Activated CD8-positive, alpha-beta T cell treated with anti-CD3 and anti-CD28 coated beads for 36 hours (primary cell): Measurements from ENCODE around the gene SORT1. TPM values are rescaled to one million over a fixed set of nuclear protein-coding genes. Genes with fewer than 3 reads are reported as not detected.
"Not testable (repeated sequence)": the region's sequence is repeated elsewhere in the genome, so short reads cannot be mapped to it uniquely, and the experiment has no call there.

Experiments used
- ATAC-seq: fragments of 200-7000 bp; cut with Tn5 transposase; one replicate; pipeline ENCODE4 v1.10.0; 2021; ENCODE audit warnings: mild to moderate bottlenecking, moderate library complexity
- CTCF ChIA-PET: fragments of 350-600 bp; sonication (Branson Sonifier 250); formaldehyde crosslinking; loops from one replicate; lab custom pipeline; 2021; ENCODE audit warnings: antibody characterized with exemption; lab: Charles Lee
- POLR2A ChIA-PET: fragments of 350-600 bp; sonication (Branson Sonifier 250); formaldehyde crosslinking; loops from one replicate; lab custom pipeline; 2021; ENCODE audit warnings: antibody characterized with exemption; lab: Charles Lee
- DNase-seq: peaks from one replicate; pipeline ENCODE4 v3.0.0-alpha.2; 2020
- H3K27ac Mint-ChIP-seq: one replicate; pipeline ENCODE4 v1.8.0; 2021; ENCODE audit warnings: mild to moderate bottlenecking, mixed read lengths
- H3K27me3 Mint-ChIP-seq: one replicate; pipeline ENCODE4 v1.8.0; 2021; ENCODE audit warnings: mixed read lengths
- H3K36me3 Mint-ChIP-seq: one replicate; pipeline ENCODE4 v1.8.0; 2021; ENCODE audit warnings: low read depth, mixed read lengths
- H3K4me1 Mint-ChIP-seq: one replicate; pipeline ENCODE4 v1.8.0; 2021; ENCODE audit warnings: low read depth, mixed read lengths
- H3K4me3 Mint-ChIP-seq: one replicate; pipeline ENCODE4 v1.8.0; 2021; ENCODE audit warnings: mild to moderate bottlenecking, moderate library complexity, mixed read lengths
- H3K9me3 Mint-ChIP-seq: one replicate; pipeline ENCODE4 v1.8.0; 2021; ENCODE audit warnings: mixed read lengths
- intact Hi-C: fragments of 100-400 bp; cut with micrococcal nuclease; formaldehyde crosslinking; loops from one replicate; pipeline ENCODE4 v1.10.0; 2022
- total RNA-seq, 2 experiments: library from RNA; stranded (reverse); gene quantifications; one replicate each; pipeline ENCODE4 v1.2.3, GENCODE V29; 2021
- TF ChIP-seq, protein P1 (sequence below): fragments of 200-600 bp; IDR thresholded peaks from one replicate; pipeline ENCODE4 v1.8.0; 2022; ENCODE audit warnings: antibody characterized with exemption, mild to moderate bottlenecking

The SORT1 gene
- total RNA-seq, 2 experiments from 2014 or later: 2.5 to 3.2 TPM

DNA sequence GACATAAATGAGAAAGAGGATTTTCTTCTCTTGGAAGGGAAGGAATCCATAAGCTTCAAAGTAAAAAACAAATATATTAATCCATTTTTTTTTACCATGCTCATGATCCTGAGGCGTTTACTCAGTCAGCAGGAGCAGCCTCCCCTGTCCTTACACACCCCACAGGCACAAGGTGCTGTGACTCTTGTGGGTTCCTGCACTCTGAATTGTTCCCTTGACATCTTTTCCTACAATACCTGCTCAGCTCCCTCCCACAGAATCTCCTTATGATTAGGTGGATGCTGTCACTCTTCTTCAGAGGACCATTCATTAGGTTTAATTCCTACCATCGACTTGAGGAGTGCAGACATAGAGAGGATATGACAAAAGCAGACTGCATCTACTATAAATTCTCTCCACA, 104.7 kb downstream of the SORT1 start:
- ATAC-seq: no peak
- DNase-seq: no peak
- TF ChIP-seq, protein P1, sequence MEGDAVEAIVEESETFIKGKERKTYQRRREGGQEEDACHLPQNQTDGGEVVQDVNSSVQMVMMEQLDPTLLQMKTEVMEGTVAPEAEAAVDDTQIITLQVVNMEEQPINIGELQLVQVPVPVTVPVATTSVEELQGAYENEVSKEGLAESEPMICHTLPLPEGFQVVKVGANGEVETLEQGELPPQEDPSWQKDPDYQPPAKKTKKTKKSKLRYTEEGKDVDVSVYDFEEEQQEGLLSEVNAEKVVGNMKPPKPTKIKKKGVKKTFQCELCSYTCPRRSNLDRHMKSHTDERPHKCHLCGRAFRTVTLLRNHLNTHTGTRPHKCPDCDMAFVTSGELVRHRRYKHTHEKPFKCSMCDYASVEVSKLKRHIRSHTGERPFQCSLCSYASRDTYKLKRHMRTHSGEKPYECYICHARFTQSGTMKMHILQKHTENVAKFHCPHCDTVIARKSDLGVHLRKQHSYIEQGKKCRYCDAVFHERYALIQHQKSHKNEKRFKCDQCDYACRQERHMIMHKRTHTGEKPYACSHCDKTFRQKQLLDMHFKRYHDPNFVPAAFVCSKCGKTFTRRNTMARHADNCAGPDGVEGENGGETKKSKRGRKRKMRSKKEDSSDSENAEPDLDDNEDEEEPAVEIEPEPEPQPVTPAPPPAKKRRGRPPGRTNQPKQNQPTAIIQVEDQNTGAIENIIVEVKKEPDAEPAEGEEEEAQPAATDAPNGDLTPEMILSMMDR: no peak
- H3K9me3 Mint-ChIP-seq: no peaks in the 10 kb centered on the region
- no peak overlapping the region for H3K4me3 Mint-ChIP-seq
- no peak overlapping the region for H3K27ac Mint-ChIP-seq
- intact Hi-C loops: no loop called here
- CTCF ChIA-PET: interaction anchor here (1.0 to 1.8 kb wide), 3 partner anchors 10 to 16 kb away, joined by 3 to 8 read pairs (median 5); partner anchors contain the start of gene PSRC1
- H3K4me1 Mint-ChIP-seq: no peaks in the 10 kb centered on the region
- peaks cover 3% of the 10 kb centered on the region for H3K27me3 Mint-ChIP-seq
- no peaks in the 10 kb centered on the region for H3K36me3 Mint-ChIP-seq
- POLR2A ChIA-PET: no interaction called here

DNA sequence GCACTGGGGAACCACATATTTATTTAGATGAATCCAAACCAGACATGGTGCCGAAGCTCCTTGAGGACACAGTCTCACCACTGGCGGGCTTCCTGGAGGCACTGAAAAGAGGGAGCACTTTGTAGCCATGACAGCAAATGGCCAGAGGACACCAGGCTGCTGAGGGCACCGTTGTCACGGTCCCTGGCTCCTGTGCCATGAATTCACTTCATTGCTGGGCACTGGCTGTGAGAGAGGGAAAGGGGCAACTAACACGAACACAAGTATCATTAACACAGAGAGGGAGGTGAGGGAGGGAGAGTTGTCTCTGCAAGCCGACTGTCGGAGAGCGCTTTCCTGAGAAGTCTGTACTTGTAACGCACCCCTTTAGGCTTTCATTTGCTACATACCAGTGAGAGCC, 105.4 kb downstream of the SORT1 start:
- ATAC-seq (no peak), DNase-seq (no peak)
- Mint-ChIP-seq H3K4me3 (no peak overlapping the region), H3K27me3 (peaks cover 3% of the 10 kb centered on the region), H3K9me3 (no peaks in the 10 kb centered on the region), H3K36me3 (no peaks in the 10 kb centered on the region), H3K27ac (no peak overlapping the region), H3K4me1 (no peaks in the 10 kb centered on the region)
- ChIA-PET CTCF (interaction anchor here (1.0 to 1.8 kb wide), 3 partner anchors 9 to 16 kb away, joined by 3 to 8 read pairs (median 5); partner anchors contain the start of gene PSRC1), POLR2A (no interaction called here)
- TF ChIP-seq, protein P1: no peak
- intact Hi-C loops: no loop called here

DNA sequence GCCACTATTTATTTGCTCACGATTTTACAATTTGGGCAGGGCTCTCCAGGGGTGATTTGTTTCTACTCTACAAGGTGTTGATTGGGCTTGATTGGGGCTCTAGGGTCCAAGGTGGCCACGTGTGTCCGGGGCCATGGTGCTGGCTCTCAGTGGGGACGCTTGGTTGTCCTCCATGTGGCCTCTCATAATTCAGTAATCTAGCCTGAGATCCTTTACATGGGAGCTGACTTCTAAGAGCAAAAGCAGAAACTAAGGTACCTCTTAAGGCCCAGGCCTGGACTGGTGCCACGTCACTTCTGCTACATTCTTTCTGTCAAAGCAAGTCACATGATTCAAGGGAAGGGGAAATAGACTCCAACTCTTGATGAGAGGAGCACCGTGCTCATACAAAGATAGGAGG, 106.7 kb downstream of the SORT1 start:
- TF ChIP-seq, protein P1: no peak
- Mint-ChIP-seq H3K36me3 (no peaks in the 10 kb centered on the region), H3K4me1 (no peaks in the 10 kb centered on the region), H3K4me3 (no peak overlapping the region), H3K9me3 (no peaks in the 10 kb centered on the region), H3K27me3 (peaks cover 3% of the 10 kb centered on the region), H3K27ac (no peak overlapping the region)
- intact Hi-C loops: no loop called here
- CTCF ChIA-PET: interaction anchor here (1.0 kb wide), 1 partner anchor 108 kb away, joined by 3 read pairs; no protein-coding TSS in a partner anchor
- no peak for DNase-seq
- POLR2A ChIA-PET: no interaction called here
- ATAC-seq: no peak

DNA sequence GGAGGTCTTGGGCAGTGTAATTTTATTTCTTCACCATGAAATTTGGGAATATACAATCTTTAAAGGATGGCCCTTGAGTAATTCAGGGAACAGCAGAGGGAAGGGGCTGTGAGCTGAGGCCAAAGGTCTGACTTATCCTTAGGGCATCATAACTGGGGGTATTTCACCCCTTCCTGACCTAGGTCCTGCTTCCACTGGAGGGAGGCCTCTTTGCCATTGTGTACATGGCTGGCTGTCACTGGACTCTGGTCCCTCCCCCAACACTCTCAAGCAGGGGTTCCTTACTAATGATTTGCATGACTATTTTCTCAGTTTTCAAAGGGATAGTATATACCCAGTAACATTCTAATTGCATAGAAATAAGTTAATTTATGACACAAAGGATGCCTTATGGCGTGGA, 107.6 kb downstream of the SORT1 start:
- DNase-seq (no peak), ATAC-seq (no peak)
- CTCF ChIA-PET: no interaction called here
- no peaks in the 10 kb centered on the region for H3K36me3 Mint-ChIP-seq
- TF ChIP-seq, protein P1: no peak
- POLR2A ChIA-PET: no interaction called here
- H3K27ac Mint-ChIP-seq: no peak overlapping the region
- no peaks in the 10 kb centered on the region for H3K9me3 Mint-ChIP-seq
- intact Hi-C loops: no loop called here
- H3K4me3 Mint-ChIP-seq: no peak overlapping the region
- no peaks in the 10 kb centered on the region for H3K27me3 Mint-ChIP-seq
- no peaks in the 10 kb centered on the region for H3K4me1 Mint-ChIP-seq

DNA sequence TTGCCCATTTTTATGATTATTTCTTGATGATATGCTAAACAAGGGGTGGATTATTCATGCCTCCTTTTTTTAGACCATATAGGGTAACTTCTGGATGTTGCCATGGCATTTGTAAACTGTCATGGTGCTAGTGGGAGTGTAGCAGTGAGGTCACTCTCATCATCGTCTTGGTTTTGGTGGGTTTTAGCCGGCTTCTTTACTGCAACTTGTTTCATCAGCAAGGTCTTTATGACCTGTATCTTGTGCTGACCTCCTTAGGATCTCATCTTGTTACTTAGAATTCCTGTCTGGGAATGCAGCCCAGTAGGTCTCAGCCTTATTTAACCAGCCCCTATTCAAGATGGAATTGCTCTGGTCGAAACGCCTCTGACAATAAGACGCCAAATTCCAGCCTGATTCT, 111.0 kb downstream of the SORT1 start:
- peaks cover 11% of the 10 kb centered on the region for H3K4me1 Mint-ChIP-seq
- DNase-seq, POLR2A ChIA-PET, ATAC-seq, CTCF ChIA-PET, intact Hi-C loops, H3K36me3 Mint-ChIP-seq, H3K4me3 Mint-ChIP-seq, H3K27me3 Mint-ChIP-seq, H3K9me3 Mint-ChIP-seq, H3K27ac Mint-ChIP-seq: not testable (repeated sequence)
